Measurements from ENCODE around the gene TALDO1. TPM values are rescaled to one million over a fixed set of nuclear protein-coding genes. Genes with fewer than 3 reads are reported as not detected.

The TALDO1 gene
- total RNA-seq, 1 donor from 2014 or later, result 182 TPM

DNA sequence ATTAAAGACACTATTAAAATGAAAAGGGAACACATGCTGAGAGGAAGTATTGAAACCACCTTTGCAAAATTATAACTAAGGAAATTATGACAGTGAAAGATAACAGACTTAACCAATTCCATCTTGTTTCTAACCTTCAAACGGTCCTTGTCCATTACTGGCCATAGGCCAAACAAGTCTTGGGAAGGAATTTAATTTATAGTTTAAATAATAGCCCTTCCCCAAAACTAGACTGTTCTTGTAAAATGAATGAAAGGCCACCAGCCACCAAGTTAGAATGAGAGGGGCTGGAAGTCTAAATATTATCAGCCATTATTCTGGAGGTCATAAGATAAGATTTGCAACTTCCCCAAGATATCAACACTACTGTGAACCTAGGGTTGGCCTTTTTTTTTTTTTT is 1.8 kb upstream of the TALDO1 start:
- no peak overlapping the region for H3K4me3 Mint-ChIP-seq (ENCODE audit: unreplicated experiment)
- peaks cover 8% of the 10 kb centered on the region for H3K4me1 Mint-ChIP-seq (ENCODE audit: low read depth, unreplicated experiment)
- TF ChIP-seq, protein P1, sequence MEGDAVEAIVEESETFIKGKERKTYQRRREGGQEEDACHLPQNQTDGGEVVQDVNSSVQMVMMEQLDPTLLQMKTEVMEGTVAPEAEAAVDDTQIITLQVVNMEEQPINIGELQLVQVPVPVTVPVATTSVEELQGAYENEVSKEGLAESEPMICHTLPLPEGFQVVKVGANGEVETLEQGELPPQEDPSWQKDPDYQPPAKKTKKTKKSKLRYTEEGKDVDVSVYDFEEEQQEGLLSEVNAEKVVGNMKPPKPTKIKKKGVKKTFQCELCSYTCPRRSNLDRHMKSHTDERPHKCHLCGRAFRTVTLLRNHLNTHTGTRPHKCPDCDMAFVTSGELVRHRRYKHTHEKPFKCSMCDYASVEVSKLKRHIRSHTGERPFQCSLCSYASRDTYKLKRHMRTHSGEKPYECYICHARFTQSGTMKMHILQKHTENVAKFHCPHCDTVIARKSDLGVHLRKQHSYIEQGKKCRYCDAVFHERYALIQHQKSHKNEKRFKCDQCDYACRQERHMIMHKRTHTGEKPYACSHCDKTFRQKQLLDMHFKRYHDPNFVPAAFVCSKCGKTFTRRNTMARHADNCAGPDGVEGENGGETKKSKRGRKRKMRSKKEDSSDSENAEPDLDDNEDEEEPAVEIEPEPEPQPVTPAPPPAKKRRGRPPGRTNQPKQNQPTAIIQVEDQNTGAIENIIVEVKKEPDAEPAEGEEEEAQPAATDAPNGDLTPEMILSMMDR (IDR thresholded peaks at IDR 0.05; ENCODE audit: partially characterized antibody, unreplicated experiment), result no peak
- H3K27me3 Mint-ChIP-seq (ENCODE audit: unreplicated experiment), result no peaks in the 10 kb centered on the region
- H3K27ac Mint-ChIP-seq (ENCODE audit: unreplicated experiment), result peak overlapping the region; percentile 15
- H3K36me3 Mint-ChIP-seq (ENCODE audit: unreplicated experiment), result no peaks in the 10 kb centered on the region
- H3K9me3 Mint-ChIP-seq (ENCODE audit: unreplicated experiment), result peaks cover 4% of the 10 kb centered on the region
- no peak for DNase-seq

DNA sequence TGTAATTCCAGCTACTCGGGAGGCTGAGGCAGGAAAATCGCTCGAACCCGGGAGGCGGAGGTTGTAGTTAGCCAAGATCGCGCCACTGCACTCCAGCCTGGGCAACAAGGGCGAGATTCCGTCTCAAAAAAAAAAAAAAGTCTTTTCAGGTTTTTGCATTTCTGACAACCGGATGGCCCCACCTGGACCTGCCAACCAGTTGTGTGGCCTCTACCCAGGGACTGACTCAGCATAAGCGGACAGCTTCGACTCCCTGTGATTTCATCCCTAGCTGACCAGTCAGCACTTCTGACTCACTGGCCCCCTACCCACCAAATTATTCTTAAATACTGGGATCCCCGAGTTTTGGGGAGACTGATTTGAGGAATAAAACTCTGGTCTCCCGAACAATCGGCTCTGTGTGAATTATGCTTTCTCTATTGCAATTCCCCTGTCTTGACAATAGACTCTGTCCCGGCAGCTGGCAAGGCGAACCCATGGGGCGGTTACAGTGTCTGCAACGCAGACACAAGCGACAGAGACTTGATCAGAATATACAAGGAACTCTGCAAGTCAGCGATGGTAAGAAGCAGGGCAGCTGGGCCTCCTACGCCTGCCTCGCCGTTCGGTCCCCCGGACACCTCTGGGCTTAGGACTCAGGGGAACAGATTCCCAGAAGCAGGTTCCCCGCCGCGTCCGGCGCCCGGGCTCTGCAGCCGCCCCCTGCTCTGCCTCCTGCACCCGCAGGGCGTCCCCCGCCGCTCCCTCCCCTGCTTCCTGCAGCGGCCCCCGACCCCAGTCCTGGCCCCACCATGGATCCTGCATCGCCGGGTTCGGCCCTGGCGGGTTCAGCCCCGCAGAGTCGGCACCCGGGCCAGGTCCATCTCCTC is 741 bp upstream of the TALDO1 start:
- TF ChIP-seq, protein P1 (IDR thresholded peaks at IDR 0.05; ENCODE audit: partially characterized antibody, unreplicated experiment), result no peak
- peak; percentile 57 for DNase-seq
- peaks cover 7% of the 10 kb centered on the region for H3K9me3 Mint-ChIP-seq (ENCODE audit: unreplicated experiment)
- no peaks in the 10 kb centered on the region for H3K27me3 Mint-ChIP-seq (ENCODE audit: unreplicated experiment)
- peak overlapping the region; percentile 96 for H3K27ac Mint-ChIP-seq (ENCODE audit: unreplicated experiment)
- peak overlapping the region; percentile 90 for H3K4me3 Mint-ChIP-seq (ENCODE audit: unreplicated experiment)
- no peaks in the 10 kb centered on the region for H3K36me3 Mint-ChIP-seq (ENCODE audit: unreplicated experiment)
- peaks cover 8% of the 10 kb centered on the region for H3K4me1 Mint-ChIP-seq (ENCODE audit: low read depth, unreplicated experiment)

DNA sequence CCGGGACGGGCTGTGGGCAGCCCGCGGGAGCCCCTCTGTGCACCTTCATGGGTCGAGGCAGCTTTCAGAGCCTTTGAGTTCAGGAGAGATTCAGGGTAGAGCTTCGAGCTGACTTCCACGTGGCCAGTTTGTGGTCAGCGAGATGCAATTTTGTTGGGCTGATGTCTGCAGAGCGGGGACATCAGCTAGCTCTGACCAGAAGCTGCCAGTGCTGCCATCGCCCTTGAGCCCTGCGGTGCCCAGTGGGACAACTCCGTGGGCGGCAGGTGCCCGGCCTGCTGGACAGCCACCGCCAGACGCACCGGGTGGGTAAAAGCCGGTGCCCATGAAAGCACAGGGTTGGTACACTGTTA is 719 bp downstream of the TALDO1 start:
- Mint-ChIP-seq H3K4me1 (ENCODE audit: low read depth, unreplicated experiment) (peaks cover 8% of the 10 kb centered on the region), H3K9me3 (ENCODE audit: unreplicated experiment) (peaks cover 7% of the 10 kb centered on the region), H3K4me3 (ENCODE audit: unreplicated experiment) (peak overlapping the region; percentile 91), H3K27ac (ENCODE audit: unreplicated experiment) (peak overlapping the region; percentile 38), H3K36me3 (ENCODE audit: unreplicated experiment) (no peaks in the 10 kb centered on the region), H3K27me3 (ENCODE audit: unreplicated experiment) (no peaks in the 10 kb centered on the region)
- TF ChIP-seq, protein P1 (IDR thresholded peaks at IDR 0.05; ENCODE audit: partially characterized antibody, unreplicated experiment), result no peak
- no peak for DNase-seq

DNA sequence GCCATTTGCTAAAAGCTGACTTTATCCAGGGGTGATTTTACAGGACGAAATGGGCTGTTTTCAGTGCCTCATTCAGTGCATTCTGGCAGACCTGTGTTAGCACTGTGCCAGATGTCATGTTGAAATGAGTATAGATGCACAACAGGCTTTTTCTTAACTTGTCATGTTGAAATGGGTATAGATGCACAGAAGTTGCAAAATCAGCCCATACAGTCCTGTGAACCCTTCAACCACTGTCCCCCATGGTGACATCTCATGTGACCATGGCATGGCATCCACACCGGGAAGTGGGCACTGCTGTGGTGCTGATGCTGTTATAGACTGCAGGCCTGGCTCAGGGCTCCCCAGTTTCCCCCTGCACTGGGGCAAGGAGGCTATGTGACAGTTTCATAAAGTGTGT is 2.5 kb downstream of the TALDO1 start:
- Mint-ChIP-seq H3K27me3 (ENCODE audit: unreplicated experiment) (no peaks in the 10 kb centered on the region), H3K9me3 (ENCODE audit: unreplicated experiment) (peaks cover 7% of the 10 kb centered on the region), H3K27ac (ENCODE audit: unreplicated experiment) (peak overlapping the region; percentile 30), H3K4me3 (ENCODE audit: unreplicated experiment) (peak overlapping the region; percentile 74), H3K36me3 (ENCODE audit: unreplicated experiment) (no peaks in the 10 kb centered on the region), H3K4me1 (ENCODE audit: low read depth, unreplicated experiment) (peaks cover 6% of the 10 kb centered on the region)
- TF ChIP-seq, protein P1 (IDR thresholded peaks at IDR 0.05; ENCODE audit: partially characterized antibody, unreplicated experiment), result no peak
- no peak for DNase-seq

DNA sequence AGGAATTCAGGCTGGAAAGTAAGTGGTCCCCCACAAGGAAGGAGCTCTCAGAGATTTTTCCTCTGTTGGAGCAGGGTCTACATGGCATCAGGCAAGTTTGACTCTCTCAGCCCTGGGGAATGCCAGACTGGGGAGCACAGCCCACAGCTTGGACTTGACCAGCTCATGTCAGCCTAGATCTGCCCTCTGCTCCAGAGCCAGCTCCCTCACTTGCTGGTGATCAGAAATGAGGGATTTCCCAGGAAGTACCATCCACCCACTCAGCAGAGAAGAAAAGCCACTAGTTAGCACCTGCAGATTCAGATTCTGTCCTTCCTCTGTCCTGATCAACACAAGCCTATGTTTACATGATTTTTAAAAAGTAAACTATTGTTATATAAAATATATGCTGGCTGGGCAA is 13.0 kb downstream of the TALDO1 start:
- DNase-seq, result no peak
- Mint-ChIP-seq H3K36me3 (ENCODE audit: unreplicated experiment) (peaks cover 5% of the 10 kb centered on the region), H3K4me1 (ENCODE audit: low read depth, unreplicated experiment) (peaks cover 15% of the 10 kb centered on the region), H3K27ac (ENCODE audit: unreplicated experiment) (no peak overlapping the region), H3K9me3 (ENCODE audit: unreplicated experiment) (peaks cover 20% of the 10 kb centered on the region), H3K4me3 (ENCODE audit: unreplicated experiment) (no peak overlapping the region), H3K27me3 (ENCODE audit: unreplicated experiment) (peaks cover 11% of the 10 kb centered on the region)
- TF ChIP-seq, protein P1 (IDR thresholded peaks at IDR 0.05; ENCODE audit: partially characterized antibody, unreplicated experiment), result no peak

All from glutamatergic neuron (in vitro differentiated cells).